ENCODE data around the gene VDAC1.
"Not testable (repeated sequence)": the region's sequence is repeated elsewhere in the genome, so short reads cannot be mapped to it uniquely, and the experiment has no call there.

Gene VDAC1

GRCh38 chr5:133967698-133968203 lies 37.0 kb downstream of the VDAC1 start:
- DNase-seq (ENCODE audit: low read depth) = peak; percentile 4

GRCh38 chr5:133967124-133967523 lies 37.7 kb downstream of the VDAC1 start:
- no peak for DNase-seq (ENCODE audit: low read depth)

- no peak for DNase-seq (ENCODE audit: low read depth)
Observed at GRCh38 chr5:133966090-133966489, 38.7 kb downstream of the VDAC1 start.

- DNase-seq (ENCODE audit: low read depth) = no peak
Observed at GRCh38 chr5:133963493-133964128, 41.2 kb downstream of the VDAC1 start.

GRCh38 chr5:133962801-133963476 lies 41.8 kb downstream of the VDAC1 start:
- DNase-seq (ENCODE audit: low read depth) = no peak

- no peak for DNase-seq (ENCODE audit: low read depth)
Observed at GRCh38 chr5:133962131-133962530, 42.6 kb downstream of the VDAC1 start.

- no peak for DNase-seq (ENCODE audit: low read depth)
Observed at GRCh38 chr5:133959643-133960042, 45.1 kb downstream of the VDAC1 start.

GRCh38 chr5:133957591-133957990 lies 47.2 kb downstream of the VDAC1 start:
- DNase-seq (ENCODE audit: low read depth) = no peak

- DNase-seq (ENCODE audit: low read depth) = no peak
Observed at GRCh38 chr5:133957080-133957479, 47.7 kb downstream of the VDAC1 start.

GRCh38 chr5:133956196-133956595 lies 48.6 kb downstream of the VDAC1 start:
- DNase-seq (ENCODE audit: low read depth) = not testable (repeated sequence)

- DNase-seq (ENCODE audit: low read depth) = no peak
Observed at GRCh38 chr5:133953568-133954145, 51.1 kb downstream of the VDAC1 start.

GRCh38 chr5:133952729-133953567 lies 51.8 kb downstream of the VDAC1 start:
- no peak for DNase-seq (ENCODE audit: low read depth)

- no peak for DNase-seq (ENCODE audit: low read depth)
Observed at GRCh38 chr5:133950821-133951612, 53.8 kb downstream of the VDAC1 start.

GRCh38 chr5:133948721-133949120 lies 56.1 kb downstream of the VDAC1 start:
- DNase-seq (ENCODE audit: low read depth) = no peak

GRCh38 chr5:133947431-133947841 lies 57.3 kb downstream of the VDAC1 start:
- no peak for DNase-seq (ENCODE audit: low read depth)

GRCh38 chr5:133945568-133945967 lies 59.2 kb downstream of the VDAC1 start:
- DNase-seq (ENCODE audit: low read depth) = no peak

- no peak for DNase-seq (ENCODE audit: low read depth)
Observed at GRCh38 chr5:133944263-133945185, 60.3 kb downstream of the VDAC1 start.

GRCh38 chr5:133943475-133943817 lies 61.3 kb downstream of the VDAC1 start:
- DNase-seq (ENCODE audit: low read depth) = no peak

- DNase-seq (ENCODE audit: low read depth) = no peak
Observed at GRCh38 chr5:133942614-133943474, 61.9 kb downstream of the VDAC1 start.

Measured in T follicular helper cell (primary cell).